GM12878 (cell line): ENCODE results near the gene MAGI3. TPM values are rescaled to one million over a fixed set of nuclear protein-coding genes. Genes with fewer than 3 reads are reported as not detected.
"Not testable (repeated sequence)": the region's sequence is repeated elsewhere in the genome, so short reads cannot be mapped to it uniquely, and the experiment has no call there.

Source experiments
- ATAC-seq: fragments of 200-7000 bp; cut with Tn5 transposase; 3 replicates; pipeline ENCODE4 v1.9.1; 2020; ENCODE audit warnings: mild to moderate bottlenecking, moderate library complexity
- BruUV-seq: library from RNA; stranded (reverse); fragments of 400-500 nt; replicated peaks from 2 replicates; lab custom pipeline; 2021; lab: Mats Ljungman, UMichigan
- CTCF ChIA-PET: fragments of 300-600 bp; sonication (Branson Sonifier 250); formaldehyde crosslinking; extraction: SDS; loops from one replicate; lab custom pipeline; 2021; ENCODE audit warnings: inconsistent platforms; lab: Yijun Ruan, JAX
- POLR2A ChIA-PET: fragments of 350-600 bp; formaldehyde crosslinking; extraction: SDS; loops from one replicate; lab custom pipeline; 2021; ENCODE audit warnings: inconsistent platforms; lab: Charles Lee
- RAD21 ChIA-PET: fragments of 300-600 bp; sonication (Branson Sonifier 250); formaldehyde crosslinking; loops from one replicate; lab custom pipeline; 2023; ENCODE audit warnings: antibody characterized with exemption; ENCODE audit not compliant: unreplicated experiment; lab: Charles Lee
- SMC1A ChIA-PET: fragments of 300-600 bp; sonication (Branson Sonifier 250); formaldehyde crosslinking; loops from one replicate; lab custom pipeline; 2023; ENCODE audit not compliant: unreplicated experiment, uncharacterized antibody; lab: Charles Lee
- DNase-seq: peaks from one replicate; pipeline ENCODE4 v3.0.0-alpha.2; 2011; ENCODE audit warnings: low read depth, low spot score
- FAIRE-seq: peaks from 3 replicates; lab custom pipeline; 2011; peaks lifted over from hg19 to GRCh38; lab: Jason Lieb, UNC
- H2AFZ ChIP-seq: 2 replicates; pipeline ENCODE4 v1.6.0; 2011; ENCODE audit warnings: low read depth, low read length, control low read depth; ENCODE audit not compliant: control insufficient read depth
- H3K27ac ChIP-seq: 2 replicates; pipeline ENCODE4 v1.5.1; 2011; ENCODE audit warnings: control low read depth; ENCODE audit not compliant: control insufficient read depth, insufficient read depth
- H3K27me3 ChIP-seq, 2 experiments: replicated peaks in 1 of 2; 2 replicates each; pipeline versions ENCODE4 v1.6.0 to v1.6.1; 2011; ENCODE audit warnings: low read length in 1 of 2; ENCODE audit not compliant: control insufficient read depth in 2 of 2, insufficient read depth in 2 of 2
- H3K36me3 ChIP-seq, 2 experiments: 2 replicates each; pipeline ENCODE4 v1.5.1; 2011; ENCODE audit warnings: low read length in 1 of 2; ENCODE audit not compliant: control insufficient read depth in 2 of 2, insufficient read depth in 2 of 2
- H3K4me1 ChIP-seq: 2 replicates; pipeline ENCODE4 v1.6.1; 2011; ENCODE audit warnings: mild to moderate bottlenecking, low read length, moderate library complexity, mixed read lengths; ENCODE audit not compliant: control insufficient read depth, insufficient read depth
- H3K4me2 ChIP-seq: 2 replicates; pipeline ENCODE4 v1.6.0; 2011; ENCODE audit warnings: control low read depth; ENCODE audit not compliant: control insufficient read depth, insufficient read depth
- H3K4me3 ChIP-seq: fragments of 200-600 bp; sonication (generic); 2 replicates; pipeline ENCODE4 v1.5.1; 2016
- H3K79me2 ChIP-seq: 2 replicates; pipeline ENCODE4 v1.6.0; 2011; ENCODE audit warnings: low read length; ENCODE audit not compliant: control insufficient read depth, insufficient read depth
- H3K9ac ChIP-seq: 2 replicates; pipeline ENCODE4 v1.8.0; 2011; ENCODE audit warnings: low read length, control low read depth, mixed read lengths; ENCODE audit not compliant: control insufficient read depth, insufficient read depth
- H3K9me3 ChIP-seq: replicated peaks from 3 replicates; pipeline ENCODE4 v1.5.1; 2011; ENCODE audit warnings: mild to moderate bottlenecking, low read length; ENCODE audit not compliant: control insufficient read depth, insufficient read depth
- H4K20me1 ChIP-seq: 2 replicates; pipeline ENCODE4 v1.6.0; 2011; ENCODE audit not compliant: control insufficient read depth, insufficient read depth
- FOXM1 ChIP-seq: IDR thresholded peaks from 2 replicates; pipeline ENCODE4 v1.6.1; 2012; ENCODE audit warnings: low read depth, mild to moderate bottlenecking, inconsistent platforms, low read length, moderate library complexity
- HDAC2 ChIP-seq: fragments of 200-600 bp; sonication (generic); IDR thresholded peaks from 2 replicates; pipeline ENCODE4 v1.6.1; 2017
- HDGF ChIP-seq: fragments of 450-650 bp; IDR thresholded peaks from 2 replicates; pipeline ENCODE4 v1.6.1; 2016; ENCODE audit warnings: antibody characterized with exemption
- HSF1 ChIP-seq: fragments of 150-350 bp; IDR thresholded peaks from 2 replicates; pipeline ENCODE4 v1.6.1; 2014; ENCODE audit warnings: mild to moderate bottlenecking, low read depth, low read length
- PAX5 ChIP-seq: IDR thresholded peaks from 2 replicates; pipeline ENCODE4 v1.6.1; 2011; ENCODE audit warnings: low read depth, low read length, borderline replicate concordance
- PKNOX1 ChIP-seq: fragments of 450-650 bp; IDR thresholded peaks from 2 replicates; pipeline ENCODE4 v1.6.1; 2016; ENCODE audit warnings: mild to moderate bottlenecking
- STAT1 ChIP-seq: fragments of 450-650 bp; conservative IDR thresholded peaks from 2 replicates; pipeline ENCODE4 v1.6.1; 2014; ENCODE audit warnings: antibody characterized with exemption, mild to moderate bottlenecking
- TBL1XR1 ChIP-seq: IDR thresholded peaks from 2 replicates; pipeline ENCODE4 v1.6.1; 2012; ENCODE audit warnings: low read depth, low read length, improper control_type of control experiment
- TCF7 ChIP-seq: IDR thresholded peaks from 2 replicates; pipeline ENCODE4 v1.6.1; 2014; ENCODE audit warnings: antibody characterized with exemption, borderline replicate concordance
- ZNF622 ChIP-seq: fragments of 450-650 bp; IDR thresholded peaks from 2 replicates; pipeline ENCODE4 v1.6.1; 2017; ENCODE audit warnings: mild to moderate bottlenecking, inconsistent platforms
- WGBS: methylation state at CpG from one replicate; pipeline ENCODE4 v1.1.6; 2016; ENCODE audit warnings: low lambda C conversion rate; ENCODE audit not compliant: insufficient replicate concordance, insufficient coverage; ENCODE audit errors: missing lambda C conversion rate; 5-methylcytosine and 5-hydroxymethylcytosine counted together
- in situ Hi-C: fragments of 300-500 bp; cut with MboI; formaldehyde crosslinking; loops from 9 replicates; pipeline ENCODE4 v1.14.3; 2018; ENCODE audit warnings: mixed read lengths
- intact Hi-C: fragments of 100-400 bp; cut with micrococcal nuclease; formaldehyde crosslinking; loops from one replicate; pipeline ENCODE4 v1.14.2; 2022; ENCODE audit not compliant: unreplicated experiment
- polyA plus RNA-seq, 11 experiments: library from polyadenylated mRNA; depleted of rRNA in 4 of 11; unstranded in 6 of 11; stranded (reverse) in 5 of 11; fragments of >200 nt; fragmentation: Nextera tagmentation in 4 of 11; fragmentation: Illumina TruSeq in 1 of 11; extraction: Ambion mirVana in 4 of 11; extraction: Trizol in 1 of 11; gene quantifications; 1 replicate in 1 of 11; 2 replicates in 10 of 11; pipeline versions ENCODE4 v1.2.1 to v1.2.3, GENCODE V29; 2011 to 2016; ENCODE audit warnings: inconsistent platforms in 2 of 11, missing spikeins in 2 of 11, low read depth in 1 of 11
- total RNA-seq, 4 experiments: library from RNA; depleted of rRNA in 3 of 4; stranded (reverse); fragments of >200 nt in 3 of 4; fragmentation: Illumina TruSeq in 1 of 4; extraction: Trizol in 1 of 4; gene quantifications; 2 replicates each; pipeline versions ENCODE4 v1.2.1 to v1.2.3, GENCODE V29; 2013 to 2021

Gene MAGI3
- total and polyA plus RNA-seq, 10 of the 15 experiments (the other 5 are each of a cell fraction or from before 2014, with no cell fraction given), result 0.17 to 0.65 (median 0.32) TPM

- H3K9me3 ChIP-seq, in situ Hi-C loops, SMC1A ChIA-PET, H3K36me3 ChIP-seq, RAD21 ChIA-PET, H3K4me2 ChIP-seq, H3K27me3 ChIP-seq, ATAC-seq, CTCF ChIA-PET, BruUV-seq, H3K9ac ChIP-seq, H4K20me1 ChIP-seq, POLR2A ChIA-PET, H3K27ac ChIP-seq, H3K79me2 ChIP-seq, DNase-seq, H2AFZ ChIP-seq, H3K4me1 ChIP-seq, intact Hi-C loops, FAIRE-seq, H3K4me3 ChIP-seq: not testable (repeated sequence)
- WGBS, result 27% methylated on average over 10 of the region's 10 CpGs
Observed at GRCh38 chr1:113478427-113479195, 88.3 kb downstream of the MAGI3 start.

- 38% methylated on average over 5 of the region's 5 CpGs for WGBS
- no peak overlapping the region for H3K9ac ChIP-seq
- no peaks in the 10 kb centered on the region for H4K20me1 ChIP-seq
- RAD21 ChIA-PET, result no interaction called here
- FAIRE-seq (no peak), DNase-seq (no peak), ATAC-seq (no peak)
- H3K27ac ChIP-seq, result no peak overlapping the region
- no peaks in the 10 kb centered on the region for H3K79me2 ChIP-seq
- POLR2A ChIA-PET, result no interaction called here
- no peak overlapping the region for H2AFZ ChIP-seq
- H3K4me1 ChIP-seq, result no peaks in the 10 kb centered on the region
- no TSS peak for BruUV-seq
- H3K36me3 ChIP-seq, result no peaks in the 10 kb centered on the region
- intact Hi-C loops (no loop called here), in situ Hi-C loops (no loop called here)
- no peak overlapping the region for H3K4me2 ChIP-seq
- H3K9me3 ChIP-seq, result peaks cover 1% of the 10 kb centered on the region; the same call in 2 of the 3 replicates
- no peak overlapping the region for H3K4me3 ChIP-seq
- H3K27me3 ChIP-seq, result no peaks in the 10 kb centered on the region
- CTCF ChIA-PET, result interaction anchor here (0.5 kb wide), 1 partner anchor 1960 kb away, joined by 4 read pairs; no protein-coding TSS in a partner anchor
- SMC1A ChIA-PET, result no interaction called here
- TF ChIP-seq PAX5 (no peak), PKNOX1 (no peak), HSF1 (no peak), HDAC2 (no peak), TBL1XR1 (no peak), ZNF622 (no peak), TCF7 (no peak), STAT1 (no peak), HDGF (no peak), FOXM1 (no peak)
Observed at GRCh38 chr1:113479713-113480676, 89.7 kb downstream of the MAGI3 start.
